ENCODE measurements around the gene CDK6. TPM values are rescaled to one million over a fixed set of nuclear protein-coding genes. Genes with fewer than 3 reads are reported as not detected.

The CDK6 gene
- polyA plus RNA-seq, 1 donor (not counting 4 experiments of a cell fraction or from before 2014, with no cell fraction given) = 53.5 TPM

DNA sequence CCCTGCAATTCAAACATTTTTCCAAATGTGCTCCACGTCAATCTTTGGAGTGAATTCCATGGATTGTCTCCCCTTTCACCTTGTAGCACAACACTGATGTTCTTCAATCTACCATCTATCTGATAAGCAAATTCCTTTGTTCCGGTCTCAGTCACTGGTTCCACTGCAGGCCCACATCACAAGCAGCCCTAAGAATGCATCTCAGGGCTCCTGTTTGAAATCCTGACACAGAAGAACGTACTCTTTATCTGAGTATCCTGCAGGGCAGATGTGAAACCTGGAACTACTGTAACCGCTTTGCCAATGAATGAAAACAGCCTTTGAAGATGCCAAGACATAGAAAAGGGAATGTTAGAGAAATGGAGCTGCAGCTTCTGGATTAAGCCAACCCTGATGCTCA lies 183.2 kb downstream of the CDK6 start:
- Histone ChIP-seq H3K4me3 (ENCODE audit: control insufficient read depth in 2 of 3, extremely low read depth in 1 of 3, insufficient read depth in 2 of 3, low read depth in 1 of 3, low read length in 3 of 3) (no peak overlapping the region), H3K9ac (ENCODE audit: control insufficient read depth, extremely low read depth, insufficient read depth, low read length) (no peak overlapping the region), H3K4me2 (ENCODE audit: control insufficient read depth, extremely low read depth, insufficient read depth, low read depth, low read length) (no peak overlapping the region), H3K36me3 (ENCODE audit: control insufficient read depth in 2 of 2, extremely low read depth in 1 of 2, insufficient read depth in 2 of 2, low read length in 2 of 2) (peaks cover 3 to 5% of the 10 kb centered on the region in 2 experiments), H3K79me2 (ENCODE audit: control insufficient read depth, insufficient read depth, low read length) (peaks cover 55% of the 10 kb centered on the region), H3K4me1 (ENCODE audit: control insufficient read depth, extremely low read depth, insufficient read depth, low read length) (no peaks in the 10 kb centered on the region), H2AFZ (ENCODE audit: control insufficient read depth, low read length) (no peak overlapping the region), H3K27me3 (ENCODE audit: control insufficient read depth, extremely low read depth, insufficient read depth, low read length) (no peaks in the 10 kb centered on the region), H3K9me1 (ENCODE audit: control insufficient read depth, extremely low read depth, insufficient read depth, low read length) (no peaks in the 10 kb centered on the region), H3K27ac (ENCODE audit: control insufficient read depth, insufficient read depth, low read length) (no peak overlapping the region), H3K9me3 (ENCODE audit: control insufficient read depth, low read depth, low read length) (no peaks in the 10 kb centered on the region), H4K20me1 (ENCODE audit: control insufficient read depth, extremely low read depth, insufficient read depth, low read length) (no peaks in the 10 kb centered on the region)
- peak; percentile 17 for FAIRE-seq
- TF ChIP-seq, protein P1, sequence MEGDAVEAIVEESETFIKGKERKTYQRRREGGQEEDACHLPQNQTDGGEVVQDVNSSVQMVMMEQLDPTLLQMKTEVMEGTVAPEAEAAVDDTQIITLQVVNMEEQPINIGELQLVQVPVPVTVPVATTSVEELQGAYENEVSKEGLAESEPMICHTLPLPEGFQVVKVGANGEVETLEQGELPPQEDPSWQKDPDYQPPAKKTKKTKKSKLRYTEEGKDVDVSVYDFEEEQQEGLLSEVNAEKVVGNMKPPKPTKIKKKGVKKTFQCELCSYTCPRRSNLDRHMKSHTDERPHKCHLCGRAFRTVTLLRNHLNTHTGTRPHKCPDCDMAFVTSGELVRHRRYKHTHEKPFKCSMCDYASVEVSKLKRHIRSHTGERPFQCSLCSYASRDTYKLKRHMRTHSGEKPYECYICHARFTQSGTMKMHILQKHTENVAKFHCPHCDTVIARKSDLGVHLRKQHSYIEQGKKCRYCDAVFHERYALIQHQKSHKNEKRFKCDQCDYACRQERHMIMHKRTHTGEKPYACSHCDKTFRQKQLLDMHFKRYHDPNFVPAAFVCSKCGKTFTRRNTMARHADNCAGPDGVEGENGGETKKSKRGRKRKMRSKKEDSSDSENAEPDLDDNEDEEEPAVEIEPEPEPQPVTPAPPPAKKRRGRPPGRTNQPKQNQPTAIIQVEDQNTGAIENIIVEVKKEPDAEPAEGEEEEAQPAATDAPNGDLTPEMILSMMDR (optimal IDR thresholded peaks at IDR 0.05 in 1 of 3, IDR thresholded peaks at IDR 0.05 in 1 of 3, conservative IDR thresholded peaks at IDR 0.05 in 1 of 3; ENCODE audit: extremely low read depth in 1 of 3, insufficient read depth in 2 of 3, low read length in 3 of 3) = no peak
- TF ChIP-seq EZH2 (IDR thresholded peaks at IDR 0.05; ENCODE audit: low read length) = no peak
- DNase-seq (ENCODE audit: low read depth, low spot score) = no peak
- dilution Hi-C loops (cut with MboI; ENCODE audit: extremely low pct_ligation_motif_present, low sequenced_read_pairs) = no loop called here

DNA sequence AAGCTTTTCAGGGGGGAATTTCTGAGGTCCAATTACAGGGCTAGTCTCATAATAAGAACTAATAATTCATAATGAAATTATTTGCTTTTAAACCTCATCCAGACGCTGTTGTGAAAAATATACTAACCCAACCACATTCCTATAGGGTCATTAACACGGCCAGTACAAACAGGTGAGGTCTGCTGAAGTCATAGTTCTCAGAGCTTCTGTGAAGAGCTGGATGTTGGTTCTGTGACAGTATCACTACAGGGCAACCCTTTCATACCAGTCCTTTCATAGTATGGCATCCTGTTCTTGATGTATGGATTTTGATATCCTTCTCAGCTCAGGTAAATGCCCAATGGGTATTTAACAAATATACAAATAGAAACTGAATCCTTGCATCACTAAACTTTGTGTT lies 183.8 kb downstream of the CDK6 start:
- no peaks in the 10 kb centered on the region for H4K20me1 ChIP-seq (ENCODE audit: control insufficient read depth, extremely low read depth, insufficient read depth, low read length)
- H3K36me3 ChIP-seq (ENCODE audit: control insufficient read depth in 2 of 2, extremely low read depth in 1 of 2, insufficient read depth in 2 of 2, low read length in 2 of 2) = peaks cover 1 to 4% of the 10 kb centered on the region in 2 experiments
- no peak overlapping the region for H3K9ac ChIP-seq (ENCODE audit: control insufficient read depth, extremely low read depth, insufficient read depth, low read length)
- no peak overlapping the region for H3K4me2 ChIP-seq (ENCODE audit: control insufficient read depth, extremely low read depth, insufficient read depth, low read depth, low read length)
- no peak overlapping the region for H3K27ac ChIP-seq (ENCODE audit: control insufficient read depth, insufficient read depth, low read length)
- no peaks in the 10 kb centered on the region for H3K9me1 ChIP-seq (ENCODE audit: control insufficient read depth, extremely low read depth, insufficient read depth, low read length)
- TF ChIP-seq, protein P1 (optimal IDR thresholded peaks at IDR 0.05 in 1 of 3, IDR thresholded peaks at IDR 0.05 in 1 of 3, conservative IDR thresholded peaks at IDR 0.05 in 1 of 3; ENCODE audit: extremely low read depth in 1 of 3, insufficient read depth in 2 of 3, low read length in 3 of 3) = no peak
- no peak for TF ChIP-seq EZH2 (IDR thresholded peaks at IDR 0.05; ENCODE audit: low read length)
- no peaks in the 10 kb centered on the region for H3K4me1 ChIP-seq (ENCODE audit: control insufficient read depth, extremely low read depth, insufficient read depth, low read length)
- H3K27me3 ChIP-seq (ENCODE audit: control insufficient read depth, extremely low read depth, insufficient read depth, low read length) = no peaks in the 10 kb centered on the region
- H2AFZ ChIP-seq (ENCODE audit: control insufficient read depth, low read length) = no peak overlapping the region
- FAIRE-seq (no peak), DNase-seq (ENCODE audit: low read depth, low spot score) (no peak)
- no peaks in the 10 kb centered on the region for H3K9me3 ChIP-seq (ENCODE audit: control insufficient read depth, low read depth, low read length)
- H3K4me3 ChIP-seq (ENCODE audit: control insufficient read depth in 2 of 3, extremely low read depth in 1 of 3, insufficient read depth in 2 of 3, low read depth in 1 of 3, low read length in 3 of 3) = no peak overlapping the region
- dilution Hi-C loops (cut with MboI; ENCODE audit: extremely low pct_ligation_motif_present, low sequenced_read_pairs) = no loop called here
- H3K79me2 ChIP-seq (ENCODE audit: control insufficient read depth, insufficient read depth, low read length) = peaks cover 55% of the 10 kb centered on the region

Measured in keratinocyte (primary cell).